ENCODE results near the gene OXGR1.

The OXGR1 gene

GRCh38 chr13:96935901-96936300 is 58.4 kb downstream of the OXGR1 start:
- H3K4me3 ChIP-seq (ENCODE audit: low read depth, low read length), result no peak overlapping the region

More at GRCh38 chr13:96935901-96936300, 58.4 kb downstream of the OXGR1 start:
- no peak for TF ChIP-seq CTCF (IDR thresholded peaks at IDR 0.05; ENCODE audit: borderline replicate concordance, insufficient read depth, low read depth, low read length)

All from GM12875 (cell line).